ENCODE measurements around the gene METTL9. TPM values are rescaled to one million over a fixed set of nuclear protein-coding genes. Genes with fewer than 3 reads are reported as not detected.

METTL9 gene
- 136 and 160 TPM in 2 replicates for total RNA-seq

DNA sequence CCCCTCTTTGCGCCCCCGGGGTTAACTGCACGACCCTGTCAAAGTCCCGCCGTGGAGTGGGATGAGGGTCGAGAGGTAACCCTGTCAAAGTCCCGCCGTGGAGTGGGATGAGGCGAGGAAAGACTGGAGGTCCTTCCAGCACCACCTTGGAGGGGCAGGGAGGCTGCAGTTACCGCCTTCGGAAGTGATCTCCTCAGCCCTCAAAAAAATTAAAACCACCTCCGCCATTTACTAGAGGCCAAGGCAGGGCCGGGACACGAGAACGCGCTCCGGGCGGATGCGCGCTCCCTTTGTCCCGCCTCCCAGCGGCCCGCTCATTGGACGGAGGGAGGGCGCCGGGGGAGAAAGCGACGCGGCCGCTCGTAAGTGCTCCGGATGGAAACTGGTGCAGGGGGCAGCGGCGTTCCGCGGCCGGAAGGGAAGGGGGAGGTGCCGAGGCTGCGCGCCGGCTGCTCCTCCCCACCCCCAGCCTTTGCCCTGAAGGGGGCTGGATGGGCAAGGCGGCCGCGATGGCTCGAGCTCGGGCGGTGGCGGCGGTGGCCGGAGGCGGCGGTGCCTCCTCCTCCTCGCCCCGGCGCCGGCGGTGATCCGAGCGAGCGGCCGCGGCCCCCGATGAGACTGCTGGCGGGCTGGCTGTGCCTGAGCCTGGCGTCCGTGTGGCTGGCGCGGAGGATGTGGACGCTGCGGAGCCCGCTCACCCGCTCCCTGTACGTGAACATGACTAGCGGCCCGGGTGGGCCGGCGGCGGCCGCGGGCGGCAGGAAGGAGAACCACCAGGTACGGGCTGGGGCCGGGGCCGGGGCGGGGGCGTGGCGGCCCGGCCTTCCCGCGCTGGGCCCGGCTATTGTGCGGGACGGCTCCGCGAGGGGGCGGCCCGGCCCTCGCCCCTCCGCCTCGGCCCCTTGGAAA, at the start of gene METTL9:
Gene METTL9, plus strand, starts transcription at position 456 of the 909 bp plus-strand sequence. Its CDS starts 157 bp downstream, at position 613.

DNA sequence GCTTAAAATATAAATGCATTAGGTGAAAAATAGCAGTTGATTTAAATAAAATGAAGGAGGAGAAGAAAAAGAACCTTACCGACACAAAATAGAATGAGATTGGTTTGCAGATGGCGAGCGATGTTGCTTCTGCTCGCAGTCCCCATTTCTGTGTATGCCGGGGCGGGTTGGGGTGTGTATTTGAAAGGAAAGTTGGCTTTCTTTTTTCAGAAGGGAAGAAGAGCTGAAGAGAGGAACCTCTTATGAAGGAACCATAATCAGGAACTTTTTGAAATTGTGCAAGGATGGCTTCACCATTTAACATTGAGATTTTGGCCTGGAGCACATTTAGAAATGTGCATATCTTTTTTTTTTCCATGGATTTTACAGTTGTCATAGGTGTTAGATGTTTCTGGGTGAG, 53.1 kb downstream of the METTL9 start, which contains the start of gene IGSF6:
Gene IGSF6, minus strand, starts transcription at position 156 of the 400 bp plus-strand sequence. Its CDS starts 10 bp downstream, at position 146.

DNA sequence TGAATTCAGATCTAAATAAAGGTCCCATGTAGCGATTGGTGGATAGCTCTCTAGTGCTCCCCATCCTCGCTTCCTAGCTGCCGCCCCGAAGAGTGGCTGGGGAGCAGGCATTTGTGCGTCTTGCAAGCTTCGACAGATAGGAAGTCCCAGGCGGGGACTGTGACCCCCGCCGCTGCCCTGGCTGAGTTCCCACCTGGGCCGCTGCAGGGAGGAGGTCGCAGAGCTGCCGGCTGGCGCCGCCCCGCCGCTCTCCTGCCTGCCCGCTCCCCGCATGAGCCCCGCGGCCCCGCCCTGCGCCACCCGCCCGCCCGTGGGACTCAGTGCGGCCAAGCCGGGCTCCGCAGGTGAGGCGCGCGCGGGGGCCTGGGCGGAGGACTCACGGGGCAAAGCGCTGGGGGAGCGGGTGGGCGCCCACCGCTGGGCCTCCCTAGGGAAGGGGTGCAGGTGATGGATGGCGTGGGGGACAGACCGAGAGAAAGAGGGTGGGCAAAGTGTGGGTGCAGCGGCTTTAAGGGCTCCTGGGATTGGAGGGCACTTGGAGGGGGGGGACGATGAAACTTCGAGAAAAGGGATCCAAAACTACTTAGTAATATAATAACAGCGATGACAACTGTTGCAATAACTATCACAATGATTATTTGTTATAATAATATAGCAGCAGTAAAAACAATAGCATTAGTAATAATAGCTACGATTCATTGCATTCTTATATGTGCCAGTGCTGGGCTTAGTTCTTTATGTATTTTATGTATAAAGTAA, 64.7 kb downstream of the METTL9 start, which contains the start of gene OTOA:
Gene OTOA, plus strand, starts transcription at position 80 of the 759 bp plus-strand sequence. CDS start 14,547 bp downstream, outside the sequence.

Other genes with a start within 250 kb of the METTL9 start
- not detected in 2 replicates for gene IGSF6, start 53.0 kb downstream of the METTL9 start, total RNA-seq
- gene OTOA, start 64.4 kb downstream of the METTL9 start, total RNA-seq = 0.09 TPM in 1 of 2 replicates, not detected in the other